Posterior vena cava (tissue), 2 donors: ENCODE data around the gene GPR21. TPM values are rescaled to one million over a fixed set of nuclear protein-coding genes. Genes with fewer than 3 reads are reported as not detected.

Source experiments
- DNase-seq: peaks from one replicate; pipeline ENCODE4 v3.0.0-alpha.2; 2020; ENCODE audit warnings: low spot score
- intact Hi-C, 2 donors: fragments of 100-400 bp; cut with DNase I; formaldehyde crosslinking; loops; one replicate each; pipeline versions ENCODE4 v1.14.1 to v1.14.2; 2022 to 2023
- total RNA-seq, 2 donors: library from RNA; stranded (reverse); fragmentation: NEBNext Ultra II Directional; extraction: Animal tissue kit (Norgen Biotek cat#: 25700); gene quantifications; one replicate each; pipeline ENCODE4 v1.2.1, GENCODE V29; 2021
- donor health status: DM: yes; HTN: yes; CAD: no.
- donor health status: DM: yes; HTN: yes; CAD: no.

The GPR21 gene
- total RNA-seq, 2 donors from 2014 or later: 3.3 to 6.9 TPM

GRCh38 chr9:123028973-123029372 is 4.5 kb upstream of the GPR21 start:
- DNase-seq: no peak
- intact Hi-C loops: no loop called here

GRCh38 chr9:123031963-123032362 is 1.5 kb upstream of the GPR21 start:
- intact Hi-C loops: no loop called here
- no peak for DNase-seq

- intact Hi-C loops: no loop called here
- no peak for DNase-seq
These were observed 566 bp downstream of the GPR21 start for GRCh38 chr9:123033864-123034601.

- DNase-seq: no peak
- intact Hi-C loops: no loop called here
These were observed 1.5 kb downstream of the GPR21 start for GRCh38 chr9:123034881-123035510.

GRCh38 chr9:123035791-123036190 is 2.3 kb downstream of the GPR21 start:
- no peak for DNase-seq
- intact Hi-C loops: no loop called here

- intact Hi-C loops: no loop called here
- DNase-seq: no peak
These were observed 3.6 kb downstream of the GPR21 start for GRCh38 chr9:123036893-123037545.

GRCh38 chr9:123039617-123040219 is 6.3 kb downstream of the GPR21 start:
- intact Hi-C loops: no loop called here
- DNase-seq: no peak

- no peak for DNase-seq
- intact Hi-C loops: no loop called here
These were observed 7.3 kb downstream of the GPR21 start for GRCh38 chr9:123040801-123041200.

- no peak for DNase-seq
- intact Hi-C loops: no loop called here
These were observed 8.0 kb downstream of the GPR21 start for GRCh38 chr9:123041489-123041888.

- intact Hi-C loops: no loop called here
These were observed 9.8 kb downstream of the GPR21 start for GRCh38 chr9:123043081-123043939.

GRCh38 chr9:123044586-123044985 is 11.1 kb downstream of the GPR21 start:
- intact Hi-C loops: no loop called here
- DNase-seq: no peak

More at GRCh38 chr9:123043081-123043939, 9.8 kb downstream of the GPR21 start:
- DNase-seq: no peak

GRCh38 chr9:123046406-123047195 is 13.1 kb downstream of the GPR21 start:
- no peak for DNase-seq
- intact Hi-C loops: no loop called here

- no peak for DNase-seq
- intact Hi-C loops: no loop called here
These were observed 15.3 kb downstream of the GPR21 start for GRCh38 chr9:123048748-123049147.

- intact Hi-C loops: no loop called here
- DNase-seq: no peak
These were observed 16.2 kb downstream of the GPR21 start for GRCh38 chr9:123049589-123050222.

GRCh38 chr9:123053046-123053445 is 19.6 kb downstream of the GPR21 start:
- DNase-seq: no peak
- intact Hi-C loops: no loop called here

GRCh38 chr9:123053711-123054110 is 20.2 kb downstream of the GPR21 start:
- DNase-seq: no peak
- intact Hi-C loops: no loop called here

GRCh38 chr9:123058834-123059233 is 25.4 kb downstream of the GPR21 start:
- intact Hi-C loops: no loop called here
- DNase-seq: no peak
